Kidney glomerular epithelial cell (primary cell): Measurements from ENCODE around the gene NOS1.

Experiments
- DNase-seq: peaks from one replicate; lab custom pipeline; 2025; lab: John Stamatoyannopoulos, UW

The NOS1 gene

DNA sequence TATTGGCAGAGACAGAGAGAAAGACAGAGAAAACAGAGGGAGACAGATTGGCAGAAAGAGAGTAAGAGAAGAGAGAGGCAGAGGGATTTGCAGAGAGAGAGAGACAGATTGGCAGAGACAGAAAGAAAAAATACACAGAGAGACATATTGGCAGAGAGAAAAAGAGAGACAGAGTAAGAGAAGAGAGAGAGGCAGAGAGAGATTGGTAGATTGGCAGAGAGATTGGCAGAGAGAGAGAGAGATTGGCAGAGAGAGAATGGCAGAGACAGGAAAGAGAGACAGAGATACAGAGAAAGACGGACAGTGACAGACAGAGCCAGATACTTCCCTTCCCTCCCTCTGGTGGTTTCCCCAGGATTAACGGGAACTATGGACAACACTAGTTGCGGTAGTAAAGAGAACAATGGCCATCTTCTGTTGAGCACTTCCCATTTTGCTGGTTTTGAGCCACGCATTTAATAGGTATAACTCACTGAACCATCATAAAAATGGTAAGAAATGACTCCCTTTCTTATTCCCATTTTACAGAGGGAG is 2.6 kb upstream of the NOS1 start:
- DNase-seq, result no peak

DNA sequence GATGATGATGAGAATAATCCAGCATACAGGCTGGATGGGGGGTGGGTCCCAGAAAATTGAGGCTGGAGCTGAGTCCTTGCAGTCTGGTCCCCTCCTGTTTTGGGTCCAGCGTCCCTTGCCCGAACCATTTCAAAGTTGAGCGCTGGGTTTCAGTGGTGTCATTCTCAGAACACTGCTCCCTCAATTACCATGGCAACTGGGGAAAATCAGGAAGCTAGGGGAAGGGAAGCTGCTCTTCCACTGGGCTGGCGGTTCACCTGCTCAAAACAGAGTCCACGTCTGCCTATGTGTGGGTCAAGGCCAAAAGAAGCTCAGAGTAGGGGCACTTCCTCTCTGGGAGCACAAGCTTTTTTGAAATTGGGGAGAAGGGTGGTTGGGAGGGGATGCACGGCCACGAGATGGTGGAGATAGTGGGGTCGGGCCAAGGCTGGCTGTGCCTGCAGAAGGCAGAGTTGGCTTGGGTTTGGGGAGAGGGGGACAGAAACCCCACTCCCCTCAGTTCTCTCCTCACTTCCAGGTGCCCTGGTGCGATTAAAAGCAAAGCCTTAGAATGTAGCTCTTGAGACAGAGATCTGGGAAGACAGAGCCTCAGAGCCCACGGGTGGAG is 1.7 kb upstream of the NOS1 start:
- DNase-seq, result no peak

DNA sequence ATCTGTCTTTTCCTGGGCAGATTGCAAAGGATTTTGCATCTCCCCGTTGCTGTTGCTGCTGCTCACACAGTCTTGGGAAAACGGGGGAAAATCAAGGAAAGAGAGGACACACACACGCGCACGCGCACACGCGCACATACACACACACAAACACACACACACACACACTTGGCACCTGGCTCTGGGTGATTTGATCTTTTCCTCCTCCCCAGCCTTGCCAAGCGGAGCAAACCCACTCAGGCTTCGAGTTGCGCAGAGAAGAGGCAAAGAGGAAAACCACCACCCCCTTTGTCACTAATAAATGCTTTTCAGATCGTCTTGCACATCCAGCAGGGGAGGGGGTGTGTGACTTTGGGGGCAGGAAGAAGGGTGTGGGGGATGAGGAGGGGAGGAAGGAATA is 965 bp upstream of the NOS1 start:
- no peak for DNase-seq

DNA sequence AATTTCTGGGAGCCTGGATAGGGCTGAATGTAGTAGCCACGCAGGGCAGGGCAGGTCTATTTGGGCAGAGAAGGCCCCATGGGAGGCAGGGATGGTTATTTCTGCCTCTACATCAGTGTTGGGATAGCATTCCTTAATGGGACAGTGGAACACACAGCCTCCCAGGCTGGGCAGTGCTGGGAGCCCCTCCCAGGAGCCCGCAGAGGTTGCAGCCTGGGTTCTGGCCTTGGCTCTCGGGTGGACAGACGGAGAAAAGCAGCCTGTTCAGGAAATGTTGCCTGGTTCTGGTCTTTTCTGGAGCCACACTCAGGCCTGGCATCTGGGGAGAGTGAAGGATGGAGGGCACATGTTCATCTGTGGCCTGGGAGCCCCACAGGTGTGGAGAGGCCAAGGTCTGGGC is 479 bp upstream of the NOS1 start:
- no peak for DNase-seq

GRCh38 chr12:117360551-117361346 is 677 bp downstream of the NOS1 start:
- no peak for DNase-seq

GRCh38 chr12:117360222-117360550 is 1.2 kb downstream of the NOS1 start:
- no peak for DNase-seq

DNA sequence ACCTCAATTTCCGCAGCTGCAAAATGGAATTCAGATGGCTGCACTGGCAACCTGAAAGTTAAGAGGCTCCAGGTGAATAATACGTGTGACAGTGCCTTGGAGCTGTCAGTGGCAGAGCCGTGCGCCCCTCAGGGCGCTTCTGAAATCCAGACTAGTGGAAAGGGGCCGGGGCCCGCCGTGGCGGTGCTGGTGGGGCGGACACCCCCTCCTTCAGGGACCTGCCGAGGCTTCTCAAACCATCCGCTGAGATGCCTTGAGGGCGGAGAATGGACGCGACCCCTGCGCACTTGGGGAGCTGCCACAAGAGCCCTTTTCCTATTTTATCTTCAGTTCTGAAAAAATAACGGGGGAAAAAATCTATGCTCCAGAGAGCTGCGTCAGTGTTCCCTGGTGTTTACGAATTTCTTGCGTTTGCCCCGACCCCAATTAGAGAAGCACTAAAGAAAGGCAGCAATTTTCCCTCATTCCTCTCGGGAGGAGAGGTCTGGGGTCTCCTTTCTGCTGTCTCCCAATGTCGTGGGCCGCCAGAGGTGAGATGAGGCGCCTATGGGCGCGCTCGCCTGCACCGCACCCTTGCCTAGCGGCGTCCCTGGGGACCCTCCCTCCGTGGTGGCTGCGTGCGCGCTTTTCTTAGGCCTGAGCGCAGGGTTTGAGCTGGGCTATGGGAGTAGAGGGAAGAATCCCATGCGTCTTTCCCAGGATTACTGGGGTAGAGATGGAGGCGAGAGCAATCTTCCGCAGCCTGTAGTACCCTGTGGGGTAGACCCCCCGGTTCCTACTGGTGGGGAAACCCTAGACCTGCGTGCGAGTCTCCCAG is 2.2 kb downstream of the NOS1 start:
- no peak for DNase-seq

DNA sequence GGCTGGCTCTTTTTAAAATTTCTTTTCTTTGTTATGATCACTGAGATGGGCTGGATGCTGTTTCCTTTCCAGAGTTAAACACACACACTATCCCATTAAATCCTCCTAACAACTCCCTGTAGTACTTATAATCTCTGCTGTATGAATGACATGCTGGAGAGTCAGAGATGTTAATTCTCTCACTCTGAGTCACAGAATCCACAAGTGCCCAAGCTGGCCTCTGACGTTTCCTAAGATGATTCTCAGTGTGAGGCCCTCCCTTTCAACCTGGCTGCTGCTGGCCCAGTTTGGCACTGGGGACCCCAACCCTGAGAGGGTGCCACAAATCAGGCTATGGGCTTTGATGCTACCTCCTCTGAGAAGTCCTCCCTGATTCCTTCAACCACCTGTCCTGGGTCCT is 5.4 kb downstream of the NOS1 start:
- DNase-seq, result no peak

DNA sequence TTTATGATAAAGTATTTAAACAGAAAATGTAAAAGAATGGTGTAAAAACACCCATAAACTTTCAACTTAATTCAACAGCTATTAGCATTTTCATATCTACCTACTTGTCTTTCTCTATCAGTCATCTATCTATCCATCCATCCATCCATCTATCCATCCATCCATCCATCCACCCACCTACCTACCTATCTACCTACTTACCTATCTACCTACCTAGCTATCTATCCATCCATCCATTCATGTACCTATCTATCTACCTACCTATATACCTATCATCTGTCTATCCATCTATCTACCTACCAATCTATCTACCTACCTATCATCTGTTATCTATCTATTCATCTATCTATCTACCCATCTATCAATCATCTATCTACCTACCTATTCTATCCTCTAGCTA is 8.5 kb downstream of the NOS1 start:
- DNase-seq, result no peak

DNA sequence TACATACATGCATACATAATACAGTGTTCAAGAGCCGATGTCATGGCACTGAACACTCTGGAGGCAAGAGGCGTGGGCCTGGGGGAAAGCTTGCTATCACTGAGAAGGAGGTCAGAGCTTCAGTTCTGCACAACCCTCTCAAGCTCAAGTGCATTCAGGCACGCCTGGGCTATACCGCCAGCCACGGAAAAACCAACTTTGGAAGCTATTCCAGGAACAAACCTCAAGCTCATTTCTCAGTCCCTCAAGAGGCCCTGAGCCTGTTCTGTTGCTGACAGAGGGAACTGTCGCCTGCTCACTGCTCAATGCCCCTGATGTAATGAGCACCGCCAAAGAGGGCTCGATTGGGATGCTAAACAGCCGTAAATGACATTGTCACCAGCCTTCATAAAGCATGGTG is 9.2 kb downstream of the NOS1 start:
- no peak for DNase-seq

DNA sequence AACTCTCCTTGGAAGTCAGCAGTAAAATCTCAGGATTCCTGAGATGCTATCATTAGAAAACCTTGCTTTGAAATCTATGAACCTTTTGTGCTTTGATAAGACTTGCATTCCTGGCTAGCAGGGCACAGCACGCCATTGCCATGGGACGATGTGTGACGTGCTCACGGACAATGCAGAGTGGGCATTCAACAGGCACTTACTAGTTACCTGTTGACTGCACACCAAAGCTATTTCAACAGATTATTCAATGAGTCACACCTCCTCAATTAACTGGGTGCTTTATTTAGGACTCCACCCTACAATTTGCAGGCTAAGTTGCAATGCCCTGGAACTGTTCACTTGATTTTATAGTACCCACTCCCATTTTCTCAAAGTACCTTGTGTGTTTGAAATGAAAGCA is 11.3 kb downstream of the NOS1 start:
- no peak for DNase-seq

- no peak for DNase-seq
Observed at GRCh38 chr12:117347588-117347987, 13.8 kb downstream of the NOS1 start.

GRCh38 chr12:117344716-117345115 is 16.7 kb downstream of the NOS1 start:
- DNase-seq, result no peak

GRCh38 chr12:117343849-117344248 is 17.6 kb downstream of the NOS1 start:
- DNase-seq, result no peak

GRCh38 chr12:117343296-117343695 is 18.1 kb downstream of the NOS1 start:
- DNase-seq, result no peak

GRCh38 chr12:117342682-117343081 is 18.7 kb downstream of the NOS1 start:
- peak; percentile 3 for DNase-seq

- no peak for DNase-seq
Observed at GRCh38 chr12:117342247-117342646, 19.2 kb downstream of the NOS1 start.

DNA sequence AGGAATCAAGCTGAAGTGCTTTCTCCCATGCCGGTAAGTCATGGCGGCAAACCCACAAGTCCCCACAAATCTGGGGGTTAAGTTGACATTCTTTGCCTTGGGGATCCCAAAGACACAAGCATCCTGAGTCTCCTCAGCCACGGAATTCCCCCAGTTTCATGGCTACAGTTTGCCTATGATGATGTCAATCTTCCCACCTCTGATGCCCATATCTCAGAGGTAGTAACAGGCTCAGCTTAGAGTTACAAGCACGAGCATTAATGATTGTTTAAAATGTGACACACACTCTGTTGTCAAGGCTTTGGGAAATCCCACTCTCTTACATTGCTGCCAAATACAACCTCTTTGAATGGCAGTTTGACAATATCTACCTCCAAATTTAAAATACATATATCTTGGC is 22.3 kb downstream of the NOS1 start:
- DNase-seq, result no peak

DNA sequence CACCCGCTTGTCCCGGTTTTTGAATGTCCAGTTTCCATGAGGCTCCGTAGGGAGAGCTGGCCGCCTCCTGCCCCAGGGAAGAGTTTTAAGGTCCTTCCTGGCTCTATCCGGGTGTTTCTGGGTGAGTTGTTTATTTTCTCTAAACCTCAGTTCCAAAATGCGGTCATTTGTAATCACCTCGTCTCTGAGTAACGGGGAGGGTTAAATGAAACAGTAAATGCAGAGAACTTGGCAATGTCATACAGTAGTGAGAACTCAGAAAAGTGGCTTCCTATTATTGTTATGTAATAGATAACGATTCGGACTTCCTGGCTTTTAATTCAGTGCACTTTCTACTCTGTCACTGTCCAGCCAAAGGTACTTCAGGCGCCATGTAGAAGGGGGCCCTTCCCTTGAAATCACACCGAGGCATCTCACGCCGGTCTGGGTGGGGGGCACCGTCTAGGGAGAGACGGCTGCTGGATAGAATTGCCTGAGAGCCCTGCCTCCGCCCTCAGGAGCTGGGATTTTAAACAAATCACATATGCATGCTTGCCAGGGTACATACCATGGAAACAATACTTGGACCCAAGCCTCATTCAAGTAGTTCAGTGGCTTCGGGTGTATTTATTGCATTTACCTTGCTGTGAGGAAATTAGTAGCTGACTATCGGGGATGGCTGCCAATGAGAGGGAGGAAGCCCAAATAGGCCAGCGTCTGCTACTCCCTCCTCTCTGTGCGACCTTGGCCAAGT is 26.4 kb downstream of the NOS1 start:
- DNase-seq, result no peak

DNA sequence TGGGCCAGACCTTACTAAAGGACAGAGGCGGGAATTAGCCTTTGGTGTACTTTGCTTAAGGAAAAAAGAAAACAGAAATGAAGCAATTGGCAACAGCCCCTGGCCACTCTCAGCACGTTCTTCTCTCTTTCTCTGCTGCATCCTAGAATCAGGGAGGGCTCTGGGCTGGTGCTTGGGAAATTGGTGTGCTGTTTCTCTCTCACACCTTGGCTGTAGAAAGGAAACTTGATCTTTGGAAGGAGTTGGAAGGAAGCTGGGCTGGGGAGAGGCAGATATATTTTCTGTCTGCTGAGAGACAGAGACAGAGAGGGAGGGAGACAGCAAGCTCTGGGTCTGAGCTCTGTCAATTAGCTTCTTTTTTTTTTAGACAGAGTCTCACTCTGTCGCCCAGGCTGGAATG is 27.4 kb downstream of the NOS1 start:
- no peak for DNase-seq

DNA sequence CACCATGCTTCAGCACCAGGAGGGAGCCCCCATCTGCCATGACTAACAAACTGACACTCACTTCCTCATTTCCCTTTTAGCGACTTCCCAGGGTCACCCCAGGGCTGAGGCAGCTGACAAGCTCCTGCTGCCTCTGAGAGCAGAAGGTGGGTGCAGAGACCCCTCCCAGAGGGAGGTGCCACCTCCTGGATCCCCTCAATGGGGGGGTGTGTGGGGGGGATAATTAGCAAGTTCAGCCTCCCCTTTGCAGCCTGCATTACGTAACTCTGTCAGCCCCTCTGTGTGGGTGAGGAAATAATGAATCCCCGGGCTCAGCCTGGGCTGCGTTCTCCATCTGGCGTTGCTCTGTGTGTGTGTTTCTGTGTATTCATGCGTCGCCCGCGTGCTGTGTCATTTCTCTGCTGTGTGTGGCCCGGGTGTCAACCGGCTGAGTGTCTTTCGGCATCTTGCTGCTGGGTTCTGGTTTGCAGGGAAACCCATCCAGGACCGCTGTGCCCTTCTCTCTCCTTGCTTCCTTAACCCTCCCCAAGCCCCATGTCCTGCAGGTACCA is 28.0 kb downstream of the NOS1 start:
- no peak for DNase-seq

DNA sequence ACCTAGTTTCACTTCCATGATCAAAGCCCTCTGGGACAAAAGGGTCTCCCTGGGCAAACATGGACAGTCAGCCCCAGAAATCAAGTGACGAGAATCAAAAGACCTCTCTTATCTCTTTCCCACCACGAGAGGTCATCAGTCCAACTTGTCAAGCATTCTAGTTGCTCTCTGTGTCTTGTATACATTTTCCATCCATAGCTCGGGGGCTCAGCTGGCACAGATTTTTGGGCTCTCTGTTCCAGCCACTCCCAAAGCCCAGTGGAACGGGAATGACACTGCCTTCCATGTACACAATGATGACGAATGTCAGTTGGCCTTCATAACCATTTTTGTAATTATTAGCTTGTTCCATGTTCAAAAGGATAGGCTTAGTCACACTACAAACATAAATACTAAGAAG is 29.7 kb downstream of the NOS1 start:
- DNase-seq, result no peak
